ENCODE data around the gene TSGA10IP. TPM values are rescaled to one million over a fixed set of nuclear protein-coding genes. Genes with fewer than 3 reads are reported as not detected.

TSGA10IP gene
- polyA plus RNA-seq, 1 donor (not counting 4 experiments of a cell fraction or from before 2014, with no cell fraction given): not detected

DNA sequence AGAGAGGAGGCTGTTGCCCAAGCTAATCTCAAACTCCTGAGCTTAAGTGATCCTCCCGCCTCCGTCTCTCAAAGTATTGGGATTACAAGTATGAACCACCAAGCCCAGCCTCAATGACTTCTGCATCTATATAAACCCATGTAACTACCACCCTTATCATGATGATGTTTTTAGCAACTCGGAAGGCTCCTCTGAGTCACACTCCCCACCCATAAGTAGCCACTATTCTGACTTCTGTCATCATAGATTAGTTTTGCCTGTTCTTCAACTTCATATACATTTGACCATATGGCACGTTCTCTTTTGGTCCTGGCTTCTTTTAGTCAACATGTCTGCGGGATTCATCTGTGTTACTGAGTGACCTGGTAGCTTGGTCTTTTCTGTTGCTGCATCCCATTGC is 38.7 kb upstream of the TSGA10IP start:
- no peaks in the 10 kb centered on the region for H3K36me3 ChIP-seq (ENCODE audit: control insufficient read depth in 2 of 2, extremely low read depth in 1 of 2, insufficient read depth in 2 of 2, low read length in 2 of 2)
- no peak overlapping the region for H3K4me2 ChIP-seq (ENCODE audit: control insufficient read depth, extremely low read depth, insufficient read depth, low read depth, low read length)
- H3K27me3 ChIP-seq (ENCODE audit: control insufficient read depth, extremely low read depth, insufficient read depth, low read length): no peaks in the 10 kb centered on the region
- H4K20me1 ChIP-seq (ENCODE audit: control insufficient read depth, extremely low read depth, insufficient read depth, low read length): no peaks in the 10 kb centered on the region
- no peaks in the 10 kb centered on the region for H3K9me1 ChIP-seq (ENCODE audit: control insufficient read depth, extremely low read depth, insufficient read depth, low read length)
- no peak overlapping the region for H3K4me3 ChIP-seq (ENCODE audit: control insufficient read depth in 2 of 3, extremely low read depth in 1 of 3, insufficient read depth in 2 of 3, low read depth in 1 of 3, low read length in 3 of 3)
- no peaks in the 10 kb centered on the region for H3K9me3 ChIP-seq (ENCODE audit: control insufficient read depth, low read depth, low read length)
- FAIRE-seq (no peak), DNase-seq (ENCODE audit: low read depth, low spot score) (no peak)
- no peak overlapping the region for H2AFZ ChIP-seq (ENCODE audit: control insufficient read depth, low read length)
- H3K4me1 ChIP-seq (ENCODE audit: control insufficient read depth, extremely low read depth, insufficient read depth, low read length): peaks cover 36% of the 10 kb centered on the region
- no peak overlapping the region for H3K9ac ChIP-seq (ENCODE audit: control insufficient read depth, extremely low read depth, insufficient read depth, low read length)
- TF ChIP-seq, protein P1, sequence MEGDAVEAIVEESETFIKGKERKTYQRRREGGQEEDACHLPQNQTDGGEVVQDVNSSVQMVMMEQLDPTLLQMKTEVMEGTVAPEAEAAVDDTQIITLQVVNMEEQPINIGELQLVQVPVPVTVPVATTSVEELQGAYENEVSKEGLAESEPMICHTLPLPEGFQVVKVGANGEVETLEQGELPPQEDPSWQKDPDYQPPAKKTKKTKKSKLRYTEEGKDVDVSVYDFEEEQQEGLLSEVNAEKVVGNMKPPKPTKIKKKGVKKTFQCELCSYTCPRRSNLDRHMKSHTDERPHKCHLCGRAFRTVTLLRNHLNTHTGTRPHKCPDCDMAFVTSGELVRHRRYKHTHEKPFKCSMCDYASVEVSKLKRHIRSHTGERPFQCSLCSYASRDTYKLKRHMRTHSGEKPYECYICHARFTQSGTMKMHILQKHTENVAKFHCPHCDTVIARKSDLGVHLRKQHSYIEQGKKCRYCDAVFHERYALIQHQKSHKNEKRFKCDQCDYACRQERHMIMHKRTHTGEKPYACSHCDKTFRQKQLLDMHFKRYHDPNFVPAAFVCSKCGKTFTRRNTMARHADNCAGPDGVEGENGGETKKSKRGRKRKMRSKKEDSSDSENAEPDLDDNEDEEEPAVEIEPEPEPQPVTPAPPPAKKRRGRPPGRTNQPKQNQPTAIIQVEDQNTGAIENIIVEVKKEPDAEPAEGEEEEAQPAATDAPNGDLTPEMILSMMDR (optimal IDR thresholded peaks at IDR 0.05 in 1 of 3, IDR thresholded peaks at IDR 0.05 in 1 of 3, conservative IDR thresholded peaks at IDR 0.05 in 1 of 3; ENCODE audit: extremely low read depth in 1 of 3, insufficient read depth in 2 of 3, low read length in 3 of 3): no peak
- no peak for TF ChIP-seq EZH2 (IDR thresholded peaks at IDR 0.05; ENCODE audit: low read length)
- dilution Hi-C loops (cut with MboI; ENCODE audit: extremely low pct_ligation_motif_present, low sequenced_read_pairs): no loop called here
- peaks cover 1% of the 10 kb centered on the region for H3K79me2 ChIP-seq (ENCODE audit: control insufficient read depth, insufficient read depth, low read length)
- H3K27ac ChIP-seq (ENCODE audit: control insufficient read depth, insufficient read depth, low read length): no peak overlapping the region

DNA sequence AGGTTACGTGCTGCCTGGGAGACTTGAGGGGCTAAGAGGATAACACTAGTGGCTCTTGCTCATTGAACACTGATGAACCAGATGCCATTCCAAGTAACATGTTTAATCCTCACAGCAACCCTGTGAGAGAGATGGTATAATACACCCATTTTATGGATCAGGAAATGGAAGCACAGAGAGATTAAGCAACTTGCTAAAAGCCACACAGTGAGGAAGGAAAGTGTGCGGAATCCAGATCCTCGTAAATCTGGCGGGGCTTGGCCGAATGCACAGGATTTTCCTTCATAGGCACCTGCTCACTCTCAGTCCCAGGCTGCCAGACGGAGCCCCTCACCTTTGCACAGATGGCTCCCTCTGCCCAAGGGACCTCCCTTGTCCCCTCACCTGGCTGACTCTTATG is 37.4 kb upstream of the TSGA10IP start:
- FAIRE-seq: no peak
- Histone ChIP-seq H3K4me3 (ENCODE audit: control insufficient read depth in 2 of 3, extremely low read depth in 1 of 3, insufficient read depth in 2 of 3, low read depth in 1 of 3, low read length in 3 of 3) (no peak overlapping the region), H3K79me2 (ENCODE audit: control insufficient read depth, insufficient read depth, low read length) (no peaks in the 10 kb centered on the region), H3K9me1 (ENCODE audit: control insufficient read depth, extremely low read depth, insufficient read depth, low read length) (no peaks in the 10 kb centered on the region), H2AFZ (ENCODE audit: control insufficient read depth, low read length) (no peak overlapping the region), H3K4me2 (ENCODE audit: control insufficient read depth, extremely low read depth, insufficient read depth, low read depth, low read length) (no peak overlapping the region), H3K9ac (ENCODE audit: control insufficient read depth, extremely low read depth, insufficient read depth, low read length) (no peak overlapping the region), H3K36me3 (ENCODE audit: control insufficient read depth in 2 of 2, extremely low read depth in 1 of 2, insufficient read depth in 2 of 2, low read length in 2 of 2) (no peaks in the 10 kb centered on the region), H4K20me1 (ENCODE audit: control insufficient read depth, extremely low read depth, insufficient read depth, low read length) (no peaks in the 10 kb centered on the region), H3K4me1 (ENCODE audit: control insufficient read depth, extremely low read depth, insufficient read depth, low read length) (peaks cover 36% of the 10 kb centered on the region), H3K27ac (ENCODE audit: control insufficient read depth, insufficient read depth, low read length) (no peak overlapping the region), H3K27me3 (ENCODE audit: control insufficient read depth, extremely low read depth, insufficient read depth, low read length) (no peaks in the 10 kb centered on the region), H3K9me3 (ENCODE audit: control insufficient read depth, low read depth, low read length) (no peaks in the 10 kb centered on the region)
- dilution Hi-C loops (cut with MboI; ENCODE audit: extremely low pct_ligation_motif_present, low sequenced_read_pairs): no loop called here
- no peak for DNase-seq (ENCODE audit: low read depth, low spot score)
- TF ChIP-seq, protein P1 (optimal IDR thresholded peaks at IDR 0.05 in 1 of 3, IDR thresholded peaks at IDR 0.05 in 1 of 3, conservative IDR thresholded peaks at IDR 0.05 in 1 of 3; ENCODE audit: extremely low read depth in 1 of 3, insufficient read depth in 2 of 3, low read length in 3 of 3): no peak
- no peak for TF ChIP-seq EZH2 (IDR thresholded peaks at IDR 0.05; ENCODE audit: low read length)

Measured in keratinocyte (primary cell).